Measurements from ENCODE around the gene ZNF236.

The ZNF236 gene

DNA sequence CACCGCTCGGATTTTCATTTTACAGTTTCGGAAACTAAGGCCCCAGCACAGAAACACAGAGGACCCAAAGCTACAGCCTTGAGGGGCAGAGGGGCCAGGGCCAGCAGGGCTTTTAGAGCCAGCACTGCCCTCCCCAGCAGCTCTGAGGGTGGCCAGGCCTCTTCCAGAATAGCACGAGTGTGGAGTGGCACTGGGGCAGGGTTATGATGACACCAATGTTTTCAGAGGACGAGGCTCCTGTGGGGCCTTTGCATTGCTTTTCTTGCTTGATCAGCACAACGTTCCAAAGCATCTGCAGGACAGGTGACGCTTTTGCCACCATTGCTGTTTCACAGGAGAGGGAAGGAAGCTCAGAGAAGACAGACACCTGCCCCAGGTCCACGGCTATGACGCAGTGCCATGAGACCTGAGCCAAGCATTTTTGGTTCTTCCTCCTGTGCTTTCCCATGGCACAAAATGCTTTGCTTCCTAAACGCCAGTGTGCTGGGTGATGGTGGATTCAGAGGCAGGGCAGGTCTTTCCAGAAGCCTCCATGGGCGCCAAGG, 183.4 kb downstream of the ZNF236 start:
- TF ChIP-seq, protein P1, sequence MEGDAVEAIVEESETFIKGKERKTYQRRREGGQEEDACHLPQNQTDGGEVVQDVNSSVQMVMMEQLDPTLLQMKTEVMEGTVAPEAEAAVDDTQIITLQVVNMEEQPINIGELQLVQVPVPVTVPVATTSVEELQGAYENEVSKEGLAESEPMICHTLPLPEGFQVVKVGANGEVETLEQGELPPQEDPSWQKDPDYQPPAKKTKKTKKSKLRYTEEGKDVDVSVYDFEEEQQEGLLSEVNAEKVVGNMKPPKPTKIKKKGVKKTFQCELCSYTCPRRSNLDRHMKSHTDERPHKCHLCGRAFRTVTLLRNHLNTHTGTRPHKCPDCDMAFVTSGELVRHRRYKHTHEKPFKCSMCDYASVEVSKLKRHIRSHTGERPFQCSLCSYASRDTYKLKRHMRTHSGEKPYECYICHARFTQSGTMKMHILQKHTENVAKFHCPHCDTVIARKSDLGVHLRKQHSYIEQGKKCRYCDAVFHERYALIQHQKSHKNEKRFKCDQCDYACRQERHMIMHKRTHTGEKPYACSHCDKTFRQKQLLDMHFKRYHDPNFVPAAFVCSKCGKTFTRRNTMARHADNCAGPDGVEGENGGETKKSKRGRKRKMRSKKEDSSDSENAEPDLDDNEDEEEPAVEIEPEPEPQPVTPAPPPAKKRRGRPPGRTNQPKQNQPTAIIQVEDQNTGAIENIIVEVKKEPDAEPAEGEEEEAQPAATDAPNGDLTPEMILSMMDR (IDR thresholded peaks at IDR 0.05; ENCODE audit: low read depth, low read length, missing control alignments) = no peak
- H3K4me3 ChIP-seq (replicated peaks; ENCODE audit: low read depth, low read length) = no peak overlapping the region
- no peak for DNase-seq (ENCODE audit: extremely low read depth, low read depth)

DNA sequence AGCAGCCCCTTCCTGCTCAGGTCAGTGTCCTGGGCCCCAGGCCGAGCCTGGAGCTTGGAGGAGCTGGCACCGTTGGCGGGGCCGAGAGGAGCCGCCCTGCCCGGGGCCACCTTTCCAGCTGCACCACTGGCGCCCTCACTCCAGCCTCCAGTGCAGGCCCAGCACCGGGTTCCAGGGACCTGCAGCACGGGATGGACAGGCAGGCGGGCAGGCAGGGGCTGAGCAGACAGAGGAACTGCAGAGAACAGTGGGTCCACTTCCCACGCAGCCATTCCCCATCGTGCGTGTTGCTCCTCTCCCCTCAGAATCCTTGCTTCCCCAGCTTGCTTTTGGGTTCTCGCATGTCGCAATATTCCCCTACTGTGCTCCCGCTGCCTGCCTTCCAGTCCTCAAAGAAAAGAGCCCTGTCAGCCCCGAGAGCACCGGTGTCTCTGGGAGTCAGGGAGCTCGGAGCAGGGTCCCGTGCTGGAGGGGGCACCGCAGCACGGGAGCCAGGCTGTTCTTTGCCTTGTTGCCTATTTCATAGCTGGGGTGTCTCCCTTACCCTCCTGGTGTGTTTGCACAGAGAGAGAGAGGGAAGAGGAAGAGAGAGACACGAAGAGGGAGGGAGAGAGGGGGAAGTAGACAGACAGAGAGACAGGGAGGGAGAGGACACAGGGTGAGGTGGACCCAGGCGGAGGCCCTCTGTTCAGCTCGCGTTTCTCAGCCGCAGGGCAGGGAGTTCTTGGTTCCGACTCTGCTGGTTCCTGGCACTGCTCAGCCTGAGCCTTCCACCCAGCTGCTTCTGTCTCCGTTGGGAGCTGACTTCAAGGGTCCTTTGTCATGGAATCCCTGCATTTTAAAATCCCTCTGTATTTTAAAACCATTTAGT, 184.2 kb downstream of the ZNF236 start:
- H3K4me3 ChIP-seq (replicated peaks; ENCODE audit: low read depth, low read length) = no peak overlapping the region
- no peak for DNase-seq (ENCODE audit: extremely low read depth, low read depth)
- TF ChIP-seq, protein P1 (IDR thresholded peaks at IDR 0.05; ENCODE audit: low read depth, low read length, missing control alignments) = no peak

DNA sequence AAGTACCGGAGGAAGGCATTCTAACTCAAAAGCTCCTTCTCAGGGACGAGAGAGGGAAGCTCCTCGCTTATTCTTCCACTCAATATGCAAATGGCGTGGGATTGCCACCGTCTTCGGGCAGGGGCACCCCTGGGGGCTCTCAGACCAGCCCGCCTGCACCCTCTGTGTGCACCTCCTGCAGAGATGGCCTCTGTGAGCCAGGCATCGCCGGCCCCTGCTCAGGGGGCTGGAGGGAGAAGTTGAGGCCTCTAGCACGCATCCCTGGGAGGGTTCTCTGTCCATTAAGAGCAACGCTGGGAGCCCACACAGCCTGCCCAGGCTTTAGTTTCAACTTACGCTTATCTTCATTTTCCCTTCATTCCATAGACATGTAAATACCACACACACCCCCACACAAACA, 184.9 kb downstream of the ZNF236 start:
- DNase-seq (ENCODE audit: extremely low read depth, low read depth) = no peak
- H3K4me3 ChIP-seq (replicated peaks; ENCODE audit: low read depth, low read length) = no peak overlapping the region
- TF ChIP-seq, protein P1 (IDR thresholded peaks at IDR 0.05; ENCODE audit: low read depth, low read length, missing control alignments) = no peak

DNA sequence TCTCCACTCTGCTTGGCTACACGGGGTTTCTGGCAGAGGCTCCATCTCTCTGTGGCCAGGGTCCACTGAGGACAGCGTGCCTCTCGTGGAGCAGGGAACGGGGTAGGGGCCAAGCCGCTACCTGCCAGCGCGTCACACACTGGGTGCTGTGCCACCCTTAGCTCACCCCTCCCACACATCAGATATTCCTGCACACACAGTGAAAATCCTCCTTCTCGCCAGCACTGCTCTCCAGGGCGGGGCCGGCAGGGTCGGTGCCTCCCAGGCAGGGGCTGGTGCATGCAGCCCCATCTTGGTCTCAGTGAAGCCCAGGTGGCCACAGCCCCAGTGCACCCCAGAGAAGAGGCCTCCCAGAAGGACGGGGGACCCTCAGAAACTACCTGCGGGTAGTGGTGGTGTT, 185.6 kb downstream of the ZNF236 start:
- no peak overlapping the region for H3K4me3 ChIP-seq (replicated peaks; ENCODE audit: low read depth, low read length)
- TF ChIP-seq, protein P1 (IDR thresholded peaks at IDR 0.05; ENCODE audit: low read depth, low read length, missing control alignments) = no peak
- no peak for DNase-seq (ENCODE audit: extremely low read depth, low read depth)

DNA sequence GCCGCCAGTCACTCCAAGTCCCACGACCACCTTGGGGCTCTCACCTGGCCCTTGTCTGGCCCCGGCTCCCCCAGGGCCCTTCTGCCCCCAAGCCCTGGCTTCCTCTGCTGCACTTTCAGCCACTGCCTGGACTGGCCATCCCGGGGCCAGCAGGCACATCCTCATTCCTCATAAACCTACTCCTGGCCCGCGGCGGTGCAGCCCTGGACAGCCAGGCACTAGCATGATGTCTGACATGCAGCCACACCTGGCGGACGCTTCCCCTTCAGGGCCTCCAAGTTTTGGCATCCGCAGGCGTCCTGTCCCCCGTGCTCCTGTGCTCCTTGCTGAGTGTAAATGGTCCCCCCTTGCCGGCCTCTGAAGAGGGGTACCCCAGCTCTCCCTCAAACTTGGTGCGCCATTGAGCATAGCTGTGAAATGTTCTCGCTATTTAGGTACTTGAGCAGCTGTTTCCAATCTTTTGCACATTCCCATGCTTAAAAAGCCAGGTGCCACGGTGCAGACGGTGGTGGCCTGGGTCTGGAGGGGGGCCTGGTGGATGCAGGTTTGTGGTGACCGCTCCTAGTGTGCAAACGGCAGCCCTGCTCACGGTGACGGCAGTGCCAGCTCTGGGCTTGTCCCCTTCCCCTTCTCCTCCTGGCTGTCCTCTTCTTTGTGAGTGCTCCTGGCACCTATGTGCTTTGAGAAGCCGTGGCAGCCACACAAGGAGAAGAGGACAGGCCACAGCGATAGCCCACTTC, 186.4 kb downstream of the ZNF236 start:
- DNase-seq (ENCODE audit: extremely low read depth, low read depth) = no peak
- H3K4me3 ChIP-seq (replicated peaks; ENCODE audit: low read depth, low read length) = no peak overlapping the region
- TF ChIP-seq, protein P1 (IDR thresholded peaks at IDR 0.05; ENCODE audit: low read depth, low read length, missing control alignments) = no peak

DNA sequence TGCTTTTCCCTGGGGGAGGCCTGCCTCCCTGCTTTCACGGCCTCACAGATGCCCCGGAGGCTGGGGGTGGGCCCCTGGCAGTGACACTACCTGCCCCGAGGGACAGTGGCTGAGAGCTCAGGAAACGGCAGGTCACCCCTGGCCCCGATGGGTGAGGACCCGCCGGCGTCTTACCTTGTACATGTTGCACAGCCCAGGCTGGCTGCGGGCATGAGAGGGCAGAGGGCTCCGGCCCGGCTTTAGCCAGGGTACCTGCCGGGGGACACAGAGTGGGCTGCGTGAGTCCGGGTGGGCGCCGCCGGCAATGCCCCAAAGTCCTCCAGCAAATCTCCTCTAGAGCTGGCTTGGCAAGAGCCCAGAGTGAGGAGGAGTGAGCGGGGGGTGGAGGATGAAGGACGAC, 187.3 kb downstream of the ZNF236 start:
- no peak for DNase-seq (ENCODE audit: extremely low read depth, low read depth)
- TF ChIP-seq, protein P1 (IDR thresholded peaks at IDR 0.05; ENCODE audit: low read depth, low read length, missing control alignments) = no peak
- no peak overlapping the region for H3K4me3 ChIP-seq (replicated peaks; ENCODE audit: low read depth, low read length)

All from HFF-Myc (cell line).